H1 (cell line): ENCODE data around the gene SPATA16. TPM values are rescaled to one million over a fixed set of nuclear protein-coding genes. Genes with fewer than 3 reads are reported as not detected.

Experiments used
- CTCF ChIA-PET: fragments of 300-600 bp; sonication (Branson Sonifier 250); formaldehyde crosslinking; loops from one replicate; lab custom pipeline; 2021; ENCODE audit not compliant: partially characterized antibody; lab: Charles Lee
- POLR2A ChIA-PET: fragments of 300-600 bp; sonication (Branson Sonifier 250); formaldehyde crosslinking; loops from one replicate; lab custom pipeline; 2021; ENCODE audit warnings: inconsistent platforms; ENCODE audit not compliant: partially characterized antibody; lab: Charles Lee
- DNase-seq, 2 experiments: peaks; one replicate each; pipeline versions ENCODE4 v3.0.0 to v3.0.0-alpha.2; 2010 to 2022; ENCODE audit warnings: low spot score in 2 of 2, low read depth in 1 of 2, mixed read lengths in 1 of 2
- FAIRE-seq: peaks from 2 replicates; lab custom pipeline; 2011; peaks lifted over from hg19 to GRCh38; lab: Jason Lieb, UNC
- H2AFZ ChIP-seq: 2 replicates; pipeline ENCODE4 v1.8.1; 2012; ENCODE audit warnings: low read length, inconsistent platforms
- H2AK5ac ChIP-seq: 2 replicates; pipeline ENCODE4 v1.6.1; 2013; ENCODE audit warnings: low read depth, low read length
- H2BK120ac ChIP-seq: replicated peaks from 2 replicates; pipeline ENCODE3; 2013; ENCODE audit warnings: low read depth, low read length, inconsistent platforms
- H2BK12ac ChIP-seq: 2 replicates; pipeline ENCODE4 v1.6.1; 2013; ENCODE audit warnings: low read depth, low read length
- H2BK15ac ChIP-seq: 2 replicates; pipeline ENCODE4 v1.6.1; 2013; ENCODE audit warnings: low read length
- H2BK20ac ChIP-seq: 2 replicates; pipeline ENCODE4 v1.6.1; 2013; ENCODE audit warnings: low read length
- H2BK5ac ChIP-seq: 2 replicates; pipeline ENCODE4 v1.6.1; 2013; ENCODE audit warnings: low read depth, low read length
- H3K14ac ChIP-seq: 2 replicates; pipeline ENCODE4 v1.6.1; 2013; ENCODE audit warnings: inconsistent platforms; ENCODE audit not compliant: insufficient read length
- H3K18ac ChIP-seq: 2 replicates; pipeline ENCODE4 v1.6.1; 2013; ENCODE audit warnings: low read length; ENCODE audit errors: extremely low read depth
- H3K23ac ChIP-seq: 2 replicates; pipeline ENCODE4 v1.6.1; 2013; ENCODE audit warnings: inconsistent platforms; ENCODE audit not compliant: insufficient read length
- H3K23me2 ChIP-seq: 2 replicates; pipeline ENCODE4 v1.6.1; 2013; ENCODE audit warnings: low read depth, low read length
- H3K27ac ChIP-seq: 2 replicates; pipeline ENCODE4 v1.6.1; 2011; ENCODE audit warnings: low read depth, low read length, inconsistent platforms
- H3K27me3 ChIP-seq, 4 experiments: replicated peaks in 1 of 4; 1 replicate in 1 of 4; 2 replicates in 3 of 4; pipeline versions ENCODE4 v1.6.1 to v1.8.1; 2011 to 2013; ENCODE audit warnings: low read length in 3 of 4, mild to moderate bottlenecking in 3 of 4, inconsistent platforms in 2 of 4, mixed read lengths in 2 of 4, moderate library complexity in 1 of 4; ENCODE audit not compliant: control insufficient read depth in 3 of 4, insufficient read depth in 3 of 4; ENCODE audit errors: extremely low read depth in 1 of 4
- H3K36me3 ChIP-seq, 4 experiments: 2 replicates each; pipeline versions ENCODE4 v1.6.1 to v1.8.1; 2011 to 2013; ENCODE audit warnings: mild to moderate bottlenecking in 4 of 4, low read length in 3 of 4, moderate library complexity in 2 of 4, control low read depth in 1 of 4, inconsistent platforms in 1 of 4; ENCODE audit not compliant: insufficient read depth in 4 of 4, control insufficient read depth in 2 of 4
- H3K4ac ChIP-seq: replicated peaks from 2 replicates; pipeline ENCODE3; 2013; ENCODE audit warnings: low read length, low read depth, mixed read lengths, inconsistent platforms; ENCODE audit not compliant: insufficient read length
- H3K4me1 ChIP-seq, 4 experiments: replicated peaks in 1 of 4; 1 replicate in 1 of 4; 2 replicates in 3 of 4; pipeline versions ENCODE4 v1.6.1 to v1.8.1; 2011 to 2013; ENCODE audit warnings: low read length in 3 of 4, inconsistent platforms in 2 of 4, mixed read lengths in 1 of 4; ENCODE audit not compliant: insufficient read depth in 4 of 4, control insufficient read depth in 3 of 4
- H3K4me2 ChIP-seq, 2 experiments: 2 replicates each; pipeline versions ENCODE4 v1.6.1 to v1.8.1; 2011 to 2013; ENCODE audit warnings: low read depth in 2 of 2, low read length in 2 of 2, control low read depth in 1 of 2, inconsistent platforms in 1 of 2, mild to moderate bottlenecking in 1 of 2; ENCODE audit not compliant: insufficient read depth in 1 of 2
- H3K4me3 ChIP-seq, 4 experiments: fragments of 200-600, 300-600 bp in 1 of 4; sonication (generic), shearing (Covaris generic), sonication (Bioruptor Twin) in 1 of 4; 2 replicates each; pipeline versions ENCODE4 v1.5.1 to v1.8.1; 2011 to 2016; ENCODE audit warnings: low read length in 4 of 4, low read depth in 3 of 4, control low read depth in 2 of 4, inconsistent platforms in 2 of 4, mild to moderate bottlenecking in 2 of 4, mixed read lengths in 1 of 4, moderate library complexity in 1 of 4; ENCODE audit not compliant: insufficient read depth in 2 of 4; ENCODE audit errors: extremely low read depth in 1 of 4
- H3K56ac ChIP-seq: replicated peaks from 2 replicates; pipeline ENCODE3; 2013; ENCODE audit warnings: low read depth, mild to moderate bottlenecking, mixed read lengths, low read length, inconsistent platforms; ENCODE audit not compliant: insufficient read length
- H3K79me1 ChIP-seq: 2 replicates; pipeline ENCODE4 v1.6.1; 2013; ENCODE audit warnings: low read depth, low read length, control low read depth
- H3K79me2 ChIP-seq, 2 experiments: 2 replicates each; pipeline versions ENCODE4 v1.6.1 to v1.8.1; 2012 to 2013; ENCODE audit warnings: low read length in 2 of 2, mild to moderate bottlenecking in 2 of 2, inconsistent platforms in 1 of 2; ENCODE audit not compliant: insufficient read depth in 2 of 2, control insufficient read depth in 1 of 2
- H3K9ac ChIP-seq, 4 experiments: replicated peaks in 1 of 4; 1 replicate in 1 of 4; 2 replicates in 3 of 4; pipeline versions ENCODE4 v1.6.1 to v1.8.1; 2011 to 2013; ENCODE audit warnings: low read depth in 3 of 4, low read length in 3 of 4, control low read depth in 2 of 4, mild to moderate bottlenecking in 2 of 4, moderate library complexity in 2 of 4, inconsistent platforms in 1 of 4; ENCODE audit errors: extremely low read depth in 1 of 4
- H3K9me3 ChIP-seq, 2 experiments: 2 replicates each; pipeline versions ENCODE4 v1.6.1 to v1.8.1; 2012 to 2013; ENCODE audit warnings: mild to moderate bottlenecking in 2 of 2, moderate library complexity in 2 of 2, control low read depth in 1 of 2, inconsistent platforms in 1 of 2, low read depth in 1 of 2, low read length in 1 of 2, mixed read lengths in 1 of 2; ENCODE audit not compliant: insufficient read depth in 2 of 2
- H4K20me1 ChIP-seq, 2 experiments: replicated peaks in 1 of 2; 2 replicates each; pipeline versions ENCODE3 to v1.8.1; 2011 to 2013; ENCODE audit warnings: inconsistent platforms in 2 of 2, low read length in 2 of 2, mild to moderate bottlenecking in 1 of 2; ENCODE audit not compliant: insufficient read depth in 2 of 2, control insufficient read depth in 1 of 2
- H4K5ac ChIP-seq: 2 replicates; pipeline ENCODE4 v1.6.1; 2013; ENCODE audit warnings: low read length, low read depth, mixed read lengths, inconsistent platforms; ENCODE audit not compliant: insufficient read length
- H4K8ac ChIP-seq: 2 replicates; pipeline ENCODE4 v1.8.0; 2013; ENCODE audit warnings: mild to moderate bottlenecking, moderate library complexity, low read length, inconsistent platforms; ENCODE audit not compliant: insufficient read depth; ENCODE audit errors: extremely low read depth
- H4K91ac ChIP-seq: replicated peaks from 2 replicates; pipeline ENCODE3; 2013; ENCODE audit warnings: low read length, mixed read lengths, inconsistent platforms; ENCODE audit not compliant: insufficient read length
- WGBS, 2 experiments: shearing (Covaris generic) in 1 of 2; methylation state at CpG; one replicate each; pipeline versions ENCODE4 v1.1.6 to v1.1.7; 2013 to 2015; ENCODE audit warnings: low lambda C conversion rate in 2 of 2, mixed read lengths in 2 of 2, inconsistent platforms in 1 of 2, low coverage in 1 of 2, missing lambda C conversion rate in 1 of 2; ENCODE audit not compliant: insufficient replicate concordance in 2 of 2, insufficient coverage in 1 of 2, insufficient read length in 1 of 2; ENCODE audit errors: extremely low coverage in 1 of 2, missing lambda C conversion rate in 1 of 2; 5-methylcytosine and 5-hydroxymethylcytosine counted together
- polyA plus RNA-seq, 7 experiments: library from polyadenylated mRNA; depleted of rRNA in 3 of 7; stranded (reverse) in 5 of 7; unstranded in 2 of 7; fragments of >200 nt in 5 of 7; fragments of 200-250 nt in 2 of 7; gene quantifications; 1 replicate in 5 of 7; 2 replicates in 1 of 7; 4 replicates in 1 of 7; pipeline versions ENCODE4 v1.2.1 to v1.2.3, GENCODE V29; 2011 to 2013; ENCODE audit warnings: missing spikeins in 2 of 7, mixed read lengths in 2 of 7
- total RNA-seq: library from RNA; stranded (reverse); fragmentation: NEBNext Ultra II Directional; extraction: Animal tissue kit (Norgen Biotek cat#: 25700); gene quantifications from 2 replicates; pipeline ENCODE4 v1.2.1, GENCODE V29; 2021

Gene SPATA16
- total and polyA plus RNA-seq, 2 of the 8 experiments (the other 6 are each of a cell fraction or from before 2014, with no cell fraction given): 0.05 to 2.7 TPM

- Histone ChIP-seq H3K36me3 (no peaks in the 10 kb centered on the region), H3K23ac (no peak overlapping the region), H3K4me3 (no peak overlapping the region), H3K14ac (no peak overlapping the region), H3K4ac (no peak overlapping the region), H3K79me1 (no peaks in the 10 kb centered on the region), H3K27me3 (no peaks in the 10 kb centered on the region), H3K9me3 (no peaks in the 10 kb centered on the region), H3K4me1 (peaks cover 0 to 5% (median 2%) of the 10 kb centered on the region in 4 experiments; a peak in 2 of 7 replicates), H3K56ac (no peak overlapping the region), H4K91ac (no peak overlapping the region), H2BK12ac (no peak overlapping the region), H2BK5ac (no peak overlapping the region), H2BK15ac (no peak overlapping the region), H3K23me2 (no peaks in the 10 kb centered on the region), H3K9ac (no peak overlapping the region), H3K27ac (no peak overlapping the region), H4K8ac (no peak overlapping the region), H4K5ac (no peak overlapping the region), H2AK5ac (no peak overlapping the region), H2BK120ac (no peak overlapping the region), H2AFZ (no peak overlapping the region), H4K20me1 (no peaks in the 10 kb centered on the region), H3K4me2 (no peak overlapping the region), H3K18ac (no peak overlapping the region), H2BK20ac (no peak overlapping the region), H3K79me2 (no peaks in the 10 kb centered on the region)
- FAIRE-seq (no peak), DNase-seq (no peak)
- ChIA-PET POLR2A (no interaction called here), CTCF (interaction anchor here (1.1 to 1.7 kb wide), 3 partner anchors 12 to 44 kb away, joined by 3 read pairs; no protein-coding TSS in a partner anchor)
- 93% methylated on average over 2 of the region's 2 CpGs; no CpG with 5 or more reads in 1 of the 2 experiments for WGBS, 2 experiments
Measured at GRCh38 chr3:172939651-172940293, 201.3 kb downstream of the SPATA16 start.
